Gastrocnemius medialis (tissue), 4 donors: ENCODE measurements around the gene AMBRA1.

Experiments
- CTCF ChIP-seq, 5 experiments: fragments of 450-650 bp in 3 of 5; fragments of 200-600 bp in 2 of 5; sonication (generic) in 2 of 5; IDR thresholded peaks in 4 of 5; conservative IDR thresholded peaks in 1 of 5; 1 replicate in 4 of 5; 2 replicates in 1 of 5; pipeline ENCODE4 v1.5.1; 2016 to 2019; ENCODE audit warnings: antibody characterized with exemption in 5 of 5, mild to moderate bottlenecking in 3 of 5, moderate library complexity in 3 of 5
- POLR2A ChIP-seq, 2 donors: fragments of 450-650 bp; IDR thresholded peaks; one replicate each; pipeline ENCODE4 v1.6.1; 2017; ENCODE audit warnings: antibody characterized with exemption in 2 of 2, mild to moderate bottlenecking in 2 of 2, moderate library complexity in 2 of 2

- no peak for TF ChIP-seq CTCF (IDR thresholded peaks at IDR 0.05 in 4 of 5, conservative IDR thresholded peaks at IDR 0.05 in 1 of 5)
- no peak for TF ChIP-seq POLR2A (IDR thresholded peaks at IDR 0.05)
Observed at GRCh38 chr11:46637546-46637945, 43.7 kb upstream of the AMBRA1 start.
